Measurements from ENCODE around the gene NIN. TPM values are rescaled to one million over a fixed set of nuclear protein-coding genes. Genes with fewer than 3 reads are reported as not detected.

The NIN gene
- total RNA-seq, 1 donor from 2014 or later, result 29.5 TPM

DNA sequence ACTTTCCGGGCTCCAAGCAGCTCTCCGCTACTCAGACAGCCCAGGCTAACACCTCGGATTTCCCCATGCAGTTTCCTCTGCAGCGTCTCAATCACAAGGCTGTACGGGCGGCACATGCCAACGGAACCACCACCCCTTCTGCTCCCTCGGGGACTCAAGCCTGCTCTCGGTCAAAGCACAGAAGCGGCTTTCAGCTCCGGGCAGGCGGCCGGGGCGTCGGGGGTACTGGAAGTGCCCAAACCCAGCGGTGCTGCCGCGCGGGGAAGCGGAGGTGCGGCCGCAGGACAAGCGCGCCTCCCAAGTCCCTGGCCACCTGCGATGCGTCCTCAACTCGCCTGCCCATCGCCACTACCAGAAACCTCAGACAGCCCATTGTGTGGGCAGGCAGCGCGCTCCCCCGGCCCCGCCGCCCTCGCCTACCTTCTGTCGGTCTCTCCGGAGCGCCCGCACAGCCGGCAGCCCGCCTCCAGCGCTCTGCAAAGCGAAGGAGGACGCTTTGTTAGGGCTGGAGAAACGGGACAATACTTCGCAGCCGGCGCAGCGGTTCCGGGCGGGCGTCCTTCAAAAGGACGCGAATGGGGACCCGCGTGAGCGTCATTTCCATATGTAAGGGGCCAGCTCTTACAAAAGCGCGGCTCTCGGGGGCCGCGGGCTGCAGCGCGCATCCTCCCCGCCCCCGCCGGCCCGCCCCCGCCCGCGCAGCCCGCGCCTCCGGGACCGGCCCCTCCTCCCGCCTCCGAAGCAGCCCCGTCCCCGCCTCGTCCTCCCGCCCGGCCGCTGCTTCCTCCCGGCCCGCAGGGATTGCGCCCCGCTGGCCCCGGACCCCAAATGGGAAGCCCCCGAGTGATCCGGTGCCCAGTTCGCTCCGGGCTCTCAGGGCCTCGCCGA, 674 bp downstream of the NIN start:
- Histone ChIP-seq H3K36me3 (no peaks in the 10 kb centered on the region), H3K27me3 (no peaks in the 10 kb centered on the region), H3K9me3 (no peaks in the 10 kb centered on the region), H3K4me3 (peak overlapping the region; percentile 57 to 99), H3K4me1 (peaks cover 30% of the 10 kb centered on the region), H3K27ac (peak overlapping the region; percentile 90)
- TF ChIP-seq POLR2AphosphoS5 (IDR thresholded peaks at IDR 0.05; ENCODE audit: insufficient read depth in 1 of 2, low read depth in 1 of 2), result no peak
- DNase-seq (ENCODE audit: extremely low spot score in 2 of 2), result no peak
- intact Hi-C loops (cut with DNase I), result no loop called here

DNA sequence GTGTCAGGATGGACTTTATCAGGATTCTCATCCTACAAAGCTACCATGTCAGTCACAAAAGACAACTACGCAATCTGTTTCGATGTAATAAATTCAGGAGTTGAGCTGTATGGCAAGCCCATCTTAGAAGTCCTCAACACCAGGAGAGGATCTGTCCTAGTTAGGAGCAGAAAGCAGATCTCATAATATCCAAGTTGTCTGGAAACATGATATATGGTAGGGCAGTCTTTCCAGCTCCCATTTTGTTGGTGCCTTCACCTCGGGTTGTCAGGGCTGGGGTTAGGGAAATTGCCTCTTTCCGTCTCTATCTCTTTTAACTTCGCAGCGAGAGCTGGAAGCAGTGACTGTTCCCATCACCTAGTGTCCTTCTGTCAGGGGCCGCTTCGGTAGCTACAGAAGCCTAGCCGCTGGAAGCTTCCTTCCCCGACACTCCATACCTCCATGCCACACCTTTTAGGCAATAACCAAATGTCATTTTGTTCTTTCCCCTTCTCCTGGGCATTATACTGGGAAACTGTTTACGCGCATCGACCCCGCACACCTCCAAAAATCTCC, 1.4 kb downstream of the NIN start:
- H3K9me3 ChIP-seq, result no peaks in the 10 kb centered on the region
- peak overlapping the region; percentile 90 for H3K27ac ChIP-seq
- H3K4me3 ChIP-seq, result peak overlapping the region; percentile 57 to 99
- H3K27me3 ChIP-seq, result no peaks in the 10 kb centered on the region
- H3K36me3 ChIP-seq, result no peaks in the 10 kb centered on the region
- intact Hi-C loops (cut with DNase I), result no loop called here
- no peak for DNase-seq (ENCODE audit: extremely low spot score in 2 of 2)
- peaks cover 30% of the 10 kb centered on the region for H3K4me1 ChIP-seq
- TF ChIP-seq CTCF (IDR thresholded peaks at IDR 0.05) (no peak), POLR2AphosphoS5 (IDR thresholded peaks at IDR 0.05; ENCODE audit: insufficient read depth in 1 of 2, low read depth in 1 of 2) (no peak), POLR2A (IDR thresholded peaks at IDR 0.05) (no peak)

GRCh38 chr14:50828721-50829488, 2.1 kb downstream of the NIN start:
- DNase-seq (ENCODE audit: extremely low spot score in 2 of 2), result no peak
- H3K36me3 ChIP-seq, result no peaks in the 10 kb centered on the region
- H3K4me1 ChIP-seq, result peaks cover 37% of the 10 kb centered on the region
- intact Hi-C loops (cut with DNase I), result no loop called here
- TF ChIP-seq POLR2AphosphoS5 (IDR thresholded peaks at IDR 0.05; ENCODE audit: insufficient read depth in 1 of 2, low read depth in 1 of 2) (no peak), POLR2A (IDR thresholded peaks at IDR 0.05) (no peak), CTCF (IDR thresholded peaks at IDR 0.05) (no peak)
- no peak overlapping the region for H3K27ac ChIP-seq
- H3K27me3 ChIP-seq, result no peaks in the 10 kb centered on the region
- H3K9me3 ChIP-seq, result no peaks in the 10 kb centered on the region
- H3K4me3 ChIP-seq, result peak overlapping the region; percentile 57 to 99

- H3K27ac ChIP-seq, result no peak overlapping the region
- peaks cover 51% of the 10 kb centered on the region for H3K4me1 ChIP-seq
- H3K36me3 ChIP-seq, result no peaks in the 10 kb centered on the region
- intact Hi-C loops (cut with DNase I), result no loop called here
- H3K27me3 ChIP-seq, result no peaks in the 10 kb centered on the region
- TF ChIP-seq CTCF (IDR thresholded peaks at IDR 0.05), result no peak
- no peak for TF ChIP-seq POLR2AphosphoS5 (IDR thresholded peaks at IDR 0.05; ENCODE audit: insufficient read depth in 1 of 2, low read depth in 1 of 2)
- no peak for TF ChIP-seq POLR2A (IDR thresholded peaks at IDR 0.05)
- H3K9me3 ChIP-seq, result no peaks in the 10 kb centered on the region
- H3K4me3 ChIP-seq, result no peak overlapping the region
- DNase-seq (ENCODE audit: extremely low spot score in 2 of 2), result no peak
Observed at GRCh38 chr14:50826681-50827080, 4.3 kb downstream of the NIN start.

DNA sequence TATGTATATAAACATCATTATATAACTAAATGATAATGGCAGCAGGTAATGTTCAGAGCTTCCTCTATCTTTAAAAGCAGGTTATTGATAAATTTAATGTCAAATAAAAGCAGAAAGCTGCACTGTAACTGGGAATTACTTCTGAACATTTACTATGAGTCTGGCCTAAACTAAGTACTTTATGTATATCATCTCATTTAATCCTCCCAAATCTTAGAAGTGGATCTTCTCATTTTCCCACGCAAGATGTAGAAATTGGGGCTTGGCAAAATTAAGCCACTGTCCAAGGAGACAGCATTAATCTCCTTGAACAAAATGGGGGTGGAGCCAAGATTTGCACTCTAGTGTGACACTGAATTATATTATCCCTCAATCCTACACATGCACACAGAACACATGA, 5.7 kb downstream of the NIN start:
- H3K4me1 ChIP-seq, result peaks cover 58% of the 10 kb centered on the region
- H3K27me3 ChIP-seq, result no peaks in the 10 kb centered on the region
- DNase-seq (ENCODE audit: extremely low spot score in 2 of 2), result no peak
- H3K4me3 ChIP-seq, result no peak overlapping the region
- intact Hi-C loops (cut with DNase I), result no loop called here
- no peak overlapping the region for H3K27ac ChIP-seq
- H3K36me3 ChIP-seq, result no peaks in the 10 kb centered on the region
- TF ChIP-seq POLR2A (IDR thresholded peaks at IDR 0.05) (no peak), POLR2AphosphoS5 (IDR thresholded peaks at IDR 0.05; ENCODE audit: insufficient read depth in 1 of 2, low read depth in 1 of 2) (no peak), CTCF (IDR thresholded peaks at IDR 0.05) (no peak)
- H3K9me3 ChIP-seq, result no peaks in the 10 kb centered on the region

All from vagina (tissue), 2 donors.